Measurements from ENCODE around the gene RNASE12. TPM values are rescaled to one million over a fixed set of nuclear protein-coding genes. Genes with fewer than 3 reads are reported as not detected.

RNASE12 gene
- total and polyA plus RNA-seq, 9 of the 15 experiments (the other 6 are each of a cell fraction or from before 2014, with no cell fraction given), result 0.24 TPM; not detected in 8

DNA sequence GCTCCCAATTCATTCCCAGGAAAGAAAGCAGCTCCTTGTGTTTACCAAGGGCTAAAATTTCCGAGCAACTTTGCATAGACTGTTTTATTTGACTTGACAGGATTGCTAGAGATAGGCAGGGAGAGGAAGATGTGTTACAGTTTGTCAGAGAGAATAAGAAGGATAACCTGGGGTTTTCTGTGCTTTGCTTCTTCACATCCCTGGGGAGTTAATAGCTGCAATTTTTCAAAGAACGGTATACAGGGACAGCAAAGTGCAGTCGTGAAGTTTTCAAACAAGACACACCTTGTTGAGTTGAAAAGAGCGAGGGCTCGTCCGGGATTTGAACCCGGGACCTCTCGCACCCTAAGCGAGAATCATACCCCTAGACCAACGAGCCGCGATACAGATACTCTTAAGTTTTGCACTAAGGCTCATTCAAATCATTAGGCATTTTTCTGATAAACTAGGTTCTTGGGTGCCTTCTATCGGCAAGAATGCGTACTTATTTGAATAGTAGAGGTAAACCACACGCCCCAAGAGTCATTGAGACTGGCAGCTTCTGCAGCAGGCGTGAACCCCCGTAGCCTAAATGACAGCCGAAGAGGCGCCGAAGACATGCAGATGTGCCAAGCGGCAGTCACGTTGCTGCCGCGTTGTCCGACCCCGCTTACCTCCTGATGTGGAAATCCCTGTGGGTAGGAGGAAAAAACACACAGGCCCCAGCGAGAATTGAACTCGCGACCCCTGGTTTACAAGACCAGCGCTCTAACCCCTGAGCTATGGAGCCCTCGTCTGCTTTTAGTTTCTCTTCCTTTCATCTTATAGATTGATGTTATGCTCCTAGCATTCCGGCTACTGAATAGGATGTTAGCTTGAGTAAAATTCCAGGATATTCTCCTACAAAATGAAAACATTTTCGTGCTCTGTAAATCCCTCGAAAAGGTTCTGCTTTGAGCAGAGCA lies 22.2 kb upstream of the RNASE12 start (continued):
- TF ChIP-seq, protein P1, sequence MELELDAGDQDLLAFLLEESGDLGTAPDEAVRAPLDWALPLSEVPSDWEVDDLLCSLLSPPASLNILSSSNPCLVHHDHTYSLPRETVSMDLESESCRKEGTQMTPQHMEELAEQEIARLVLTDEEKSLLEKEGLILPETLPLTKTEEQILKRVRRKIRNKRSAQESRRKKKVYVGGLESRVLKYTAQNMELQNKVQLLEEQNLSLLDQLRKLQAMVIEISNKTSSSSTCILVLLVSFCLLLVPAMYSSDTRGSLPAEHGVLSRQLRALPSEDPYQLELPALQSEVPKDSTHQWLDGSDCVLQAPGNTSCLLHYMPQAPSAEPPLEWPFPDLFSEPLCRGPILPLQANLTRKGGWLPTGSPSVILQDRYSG (tag; conservative IDR thresholded peaks at IDR 0.05; ENCODE audit: low read depth), result no peak
- TF ChIP-seq MAFK (IDR thresholded peaks at IDR 0.05; ENCODE audit: low read length) (no peak), GTF2E2 (tag; IDR thresholded peaks at IDR 0.05) (no peak), EZH2 (IDR thresholded peaks at IDR 0.05; ENCODE audit: borderline replicate concordance, low read depth, low read length) (no peak), HNRNPUL1 (IDR thresholded peaks at IDR 0.05; ENCODE audit: low read length) (no peak), MYBL2 (IDR thresholded peaks at IDR 0.05; ENCODE audit: low read depth) (no peak), MYBL2 (CRISPR knock-in tag; IDR thresholded peaks at IDR 0.05; ENCODE audit: borderline replicate concordance) (no peak), BACH1 (tag; IDR thresholded peaks at IDR 0.05) (no peak), ZNF431 (CRISPR knock-in tag; IDR thresholded peaks at IDR 0.05) (no peak), XRCC4 (IDR thresholded peaks at IDR 0.05; ENCODE audit: extremely low read depth, insufficient read depth, insufficient read length) (no peak), ZNF551 (CRISPR knock-in tag; IDR thresholded peaks at IDR 0.05) (no peak), BRCA1 (IDR thresholded peaks at IDR 0.05) (no peak), BRCA1 (CRISPR knock-in tag; IDR thresholded peaks at IDR 0.05) (no peak), ZNF766 (CRISPR knock-in tag; conservative IDR thresholded peaks at IDR 0.05) (0 out of 2 replicates have a peak, but pooled peaks have one; percentile 34), CHD1 (IDR thresholded peaks at IDR 0.05; ENCODE audit: low read length) (no peak)
- TF ChIP-seq, protein P2, sequence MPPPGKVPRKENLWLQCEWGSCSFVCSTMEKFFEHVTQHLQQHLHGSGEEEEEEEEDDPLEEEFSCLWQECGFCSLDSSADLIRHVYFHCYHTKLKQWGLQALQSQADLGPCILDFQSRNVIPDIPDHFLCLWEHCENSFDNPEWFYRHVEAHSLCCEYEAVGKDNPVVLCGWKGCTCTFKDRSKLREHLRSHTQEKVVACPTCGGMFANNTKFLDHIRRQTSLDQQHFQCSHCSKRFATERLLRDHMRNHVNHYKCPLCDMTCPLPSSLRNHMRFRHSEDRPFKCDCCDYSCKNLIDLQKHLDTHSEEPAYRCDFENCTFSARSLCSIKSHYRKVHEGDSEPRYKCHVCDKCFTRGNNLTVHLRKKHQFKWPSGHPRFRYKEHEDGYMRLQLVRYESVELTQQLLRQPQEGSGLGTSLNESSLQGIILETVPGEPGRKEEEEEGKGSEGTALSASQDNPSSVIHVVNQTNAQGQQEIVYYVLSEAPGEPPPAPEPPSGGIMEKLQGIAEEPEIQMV (tag; conservative IDR thresholded peaks at IDR 0.05; ENCODE audit: low read depth), result no peak
- TF ChIP-seq, protein P3, sequence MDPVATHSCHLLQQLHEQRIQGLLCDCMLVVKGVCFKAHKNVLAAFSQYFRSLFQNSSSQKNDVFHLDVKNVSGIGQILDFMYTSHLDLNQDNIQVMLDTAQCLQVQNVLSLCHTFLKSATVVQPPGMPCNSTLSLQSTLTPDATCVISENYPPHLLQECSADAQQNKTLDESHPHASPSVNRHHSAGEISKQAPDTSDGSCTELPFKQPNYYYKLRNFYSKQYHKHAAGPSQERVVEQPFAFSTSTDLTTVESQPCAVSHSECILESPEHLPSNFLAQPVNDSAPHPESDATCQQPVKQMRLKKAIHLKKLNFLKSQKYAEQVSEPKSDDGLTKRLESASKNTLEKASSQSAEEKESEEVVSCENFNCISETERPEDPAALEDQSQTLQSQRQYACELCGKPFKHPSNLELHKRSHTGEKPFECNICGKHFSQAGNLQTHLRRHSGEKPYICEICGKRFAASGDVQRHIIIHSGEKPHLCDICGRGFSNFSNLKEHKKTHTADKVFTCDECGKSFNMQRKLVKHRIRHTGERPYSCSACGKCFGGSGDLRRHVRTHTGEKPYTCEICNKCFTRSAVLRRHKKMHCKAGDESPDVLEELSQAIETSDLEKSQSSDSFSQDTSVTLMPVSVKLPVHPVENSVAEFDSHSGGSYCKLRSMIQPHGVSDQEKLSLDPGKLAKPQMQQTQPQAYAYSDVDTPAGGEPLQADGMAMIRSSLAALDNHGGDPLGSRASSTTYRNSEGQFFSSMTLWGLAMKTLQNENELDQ (CRISPR knock-in tag; IDR thresholded peaks at IDR 0.05; ENCODE audit: borderline replicate concordance), result no peak
- TF ChIP-seq, protein P4, sequence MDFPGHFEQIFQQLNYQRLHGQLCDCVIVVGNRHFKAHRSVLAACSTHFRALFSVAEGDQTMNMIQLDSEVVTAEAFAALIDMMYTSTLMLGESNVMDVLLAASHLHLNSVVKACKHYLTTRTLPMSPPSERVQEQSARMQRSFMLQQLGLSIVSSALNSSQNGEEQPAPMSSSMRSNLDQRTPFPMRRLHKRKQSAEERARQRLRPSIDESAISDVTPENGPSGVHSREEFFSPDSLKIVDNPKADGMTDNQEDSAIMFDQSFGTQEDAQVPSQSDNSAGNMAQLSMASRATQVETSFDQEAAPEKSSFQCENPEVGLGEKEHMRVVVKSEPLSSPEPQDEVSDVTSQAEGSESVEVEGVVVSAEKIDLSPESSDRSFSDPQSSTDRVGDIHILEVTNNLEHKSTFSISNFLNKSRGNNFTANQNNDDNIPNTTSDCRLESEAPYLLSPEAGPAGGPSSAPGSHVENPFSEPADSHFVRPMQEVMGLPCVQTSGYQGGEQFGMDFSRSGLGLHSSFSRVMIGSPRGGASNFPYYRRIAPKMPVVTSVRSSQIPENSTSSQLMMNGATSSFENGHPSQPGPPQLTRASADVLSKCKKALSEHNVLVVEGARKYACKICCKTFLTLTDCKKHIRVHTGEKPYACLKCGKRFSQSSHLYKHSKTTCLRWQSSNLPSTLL (IDR thresholded peaks at IDR 0.05), result peak; percentile 31; the same call in 1 of the 2 replicates
- TF ChIP-seq, protein P5, sequence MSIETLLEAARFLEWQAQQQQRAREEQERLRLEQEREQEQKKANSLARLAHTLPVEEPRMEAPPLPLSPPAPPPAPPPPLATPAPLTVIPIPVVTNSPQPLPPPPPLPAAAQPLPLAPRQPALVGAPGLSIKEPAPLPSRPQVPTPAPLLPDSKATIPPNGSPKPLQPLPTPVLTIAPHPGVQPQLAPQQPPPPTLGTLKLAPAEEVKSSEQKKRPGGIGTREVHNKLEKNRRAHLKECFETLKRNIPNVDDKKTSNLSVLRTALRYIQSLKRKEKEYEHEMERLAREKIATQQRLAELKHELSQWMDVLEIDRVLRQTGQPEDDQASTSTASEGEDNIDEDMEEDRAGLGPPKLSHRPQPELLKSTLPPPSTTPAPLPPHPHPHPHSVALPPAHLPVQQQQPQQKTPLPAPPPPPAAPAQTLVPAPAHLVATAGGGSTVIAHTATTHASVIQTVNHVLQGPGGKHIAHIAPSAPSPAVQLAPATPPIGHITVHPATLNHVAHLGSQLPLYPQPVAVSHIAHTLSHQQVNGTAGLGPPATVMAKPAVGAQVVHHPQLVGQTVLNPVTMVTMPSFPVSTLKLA (conservative IDR thresholded peaks at IDR 0.05), result peak; percentile 83 to 89

All from K562 (cell line).